ENCODE results near the gene CALM3.
"Not testable (repeated sequence)": the region's sequence is repeated elsewhere in the genome, so short reads cannot be mapped to it uniquely, and the experiment has no call there.

The CALM3 gene

GRCh38 chr19:46616631-46617322 lies 15.6 kb downstream of the CALM3 start:
- no peak for DNase-seq

- DNase-seq = no peak
These were observed 16.5 kb downstream of the CALM3 start for GRCh38 chr19:46617601-46618000.

GRCh38 chr19:46618670-46619231 lies 17.6 kb downstream of the CALM3 start:
- DNase-seq = no peak

GRCh38 chr19:46620267-46620666 lies 19.1 kb downstream of the CALM3 start:
- no peak for DNase-seq

GRCh38 chr19:46620716-46621115 lies 19.6 kb downstream of the CALM3 start:
- DNase-seq = no peak

- DNase-seq = no peak
These were observed 20.3 kb downstream of the CALM3 start for GRCh38 chr19:46621191-46622117.

GRCh38 chr19:46622118-46622446 lies 21.0 kb downstream of the CALM3 start:
- no peak for DNase-seq

GRCh38 chr19:46623915-46624502 lies 22.9 kb downstream of the CALM3 start:
- DNase-seq = no peak

- no peak for DNase-seq
These were observed 24.0 kb downstream of the CALM3 start, which contains the start of gene PTGIR for GRCh38 chr19:46624958-46625661. PTGIR (minus strand) TSS chr19:46625089; CDS start chr19:46624225, 864 bp downstream.

- DNase-seq = no peak
These were observed 24.6 kb downstream of the CALM3 start for GRCh38 chr19:46625731-46626130.

GRCh38 chr19:46626446-46626845 lies 25.3 kb downstream of the CALM3 start:
- no peak for DNase-seq

GRCh38 chr19:46628970-46629369 lies 27.8 kb downstream of the CALM3 start:
- DNase-seq = not testable (repeated sequence)

- DNase-seq = no peak
These were observed 28.5 kb downstream of the CALM3 start for GRCh38 chr19:46629546-46630025.

GRCh38 chr19:46630586-46631205 lies 29.6 kb downstream of the CALM3 start:
- DNase-seq = no peak

GRCh38 chr19:46631481-46631880 lies 30.4 kb downstream of the CALM3 start:
- no peak for DNase-seq

GRCh38 chr19:46633130-46633529 lies 32.0 kb downstream of the CALM3 start:
- no peak for DNase-seq

GRCh38 chr19:46634045-46634655 lies 33.0 kb downstream of the CALM3 start:
- peak; percentile 98 for DNase-seq

- no peak for DNase-seq
These were observed 33.6 kb downstream of the CALM3 start for GRCh38 chr19:46634656-46635218.

GRCh38 chr19:46635920-46636761 lies 35.0 kb downstream of the CALM3 start, which contains the start of gene GNG8:
GNG8 (minus strand) TSS chr19:46636202; CDS start chr19:46634682, 1,520 bp downstream.
- DNase-seq = peak; percentile 44

GRCh38 chr19:46637224-46637623 lies 36.1 kb downstream of the CALM3 start:
- no peak for DNase-seq
